ENCODE results near the gene ZNF560.
A peak's percentile ranks its signal among the peaks of the same experiment; 100 is the strongest.

The ZNF560 gene

GRCh38 chr19:9500796-9501195 lies 2.4 kb upstream of the ZNF560 start:
- Histone ChIP-seq H3K4me3 (ENCODE audit: low read length) (no peak overlapping the region), H3K9me3 (replicated peaks; ENCODE audit: low read length) (no peaks in the 10 kb centered on the region), H3K36me3 (ENCODE audit: insufficient read depth, low read length) (no peaks in the 10 kb centered on the region), H3K9ac (ENCODE audit: low read depth, low read length) (no peak overlapping the region), H3K27me3 (ENCODE audit: control insufficient read depth, insufficient read depth, low read length) (no peaks in the 10 kb centered on the region), H3K4me1 (ENCODE audit: control insufficient read depth, insufficient read depth, low read length) (no peaks in the 10 kb centered on the region), H3K4me2 (ENCODE audit: low read length) (no peak overlapping the region)

GRCh38 chr19:9494096-9494495 lies 4.3 kb downstream of the ZNF560 start:
- H3K36me3 ChIP-seq (ENCODE audit: insufficient read depth, low read length) = no peaks in the 10 kb centered on the region
- no peak overlapping the region for H3K4me2 ChIP-seq (ENCODE audit: low read length)
- no peaks in the 10 kb centered on the region for H3K27me3 ChIP-seq (ENCODE audit: control insufficient read depth, insufficient read depth, low read length)
- peaks cover 2% of the 10 kb centered on the region for H3K9me3 ChIP-seq (replicated peaks; ENCODE audit: low read length)
- no peak overlapping the region for H3K4me3 ChIP-seq (ENCODE audit: low read length)
- no peak overlapping the region for H3K9ac ChIP-seq (ENCODE audit: low read depth, low read length)
- no peaks in the 10 kb centered on the region for H3K4me1 ChIP-seq (ENCODE audit: control insufficient read depth, insufficient read depth, low read length)

- Histone ChIP-seq H3K4me3 (ENCODE audit: low read length) (no peak overlapping the region), H3K4me1 (ENCODE audit: control insufficient read depth, insufficient read depth, low read length) (no peaks in the 10 kb centered on the region), H3K4me2 (ENCODE audit: low read length) (no peak overlapping the region), H3K36me3 (ENCODE audit: insufficient read depth, low read length) (no peaks in the 10 kb centered on the region), H3K27me3 (ENCODE audit: control insufficient read depth, insufficient read depth, low read length) (no peaks in the 10 kb centered on the region), H3K9me3 (replicated peaks; ENCODE audit: low read length) (peaks cover 9% of the 10 kb centered on the region), H3K9ac (ENCODE audit: low read depth, low read length) (no peak overlapping the region)
Measured at GRCh38 chr19:9487016-9487415, 11.4 kb downstream of the ZNF560 start.

- H3K9me3 ChIP-seq (replicated peaks; ENCODE audit: low read length) = peaks cover 9% of the 10 kb centered on the region
Measured at GRCh38 chr19:9485140-9485539, 13.3 kb downstream of the ZNF560 start.

GRCh38 chr19:9474975-9475374 lies 23.4 kb downstream of the ZNF560 start:
- no peak overlapping the region for H3K4me3 ChIP-seq (ENCODE audit: low read length)
- peaks cover 7% of the 10 kb centered on the region for H3K9me3 ChIP-seq (replicated peaks; ENCODE audit: low read length)

More at GRCh38 chr19:9485140-9485539, 13.3 kb downstream of the ZNF560 start:
- H3K27me3 ChIP-seq (ENCODE audit: control insufficient read depth, insufficient read depth, low read length) = no peaks in the 10 kb centered on the region
- H3K9ac ChIP-seq (ENCODE audit: low read depth, low read length) = no peak overlapping the region
- no peaks in the 10 kb centered on the region for H3K4me1 ChIP-seq (ENCODE audit: control insufficient read depth, insufficient read depth, low read length)
- no peak overlapping the region for H3K4me3 ChIP-seq (ENCODE audit: low read length)
- no peak overlapping the region for H3K4me2 ChIP-seq (ENCODE audit: low read length)
- H3K36me3 ChIP-seq (ENCODE audit: insufficient read depth, low read length) = no peaks in the 10 kb centered on the region

GRCh38 chr19:9467161-9467560 lies 31.3 kb downstream of the ZNF560 start:
- no peaks in the 10 kb centered on the region for H3K4me1 ChIP-seq (ENCODE audit: control insufficient read depth, insufficient read depth, low read length)
- H3K9me3 ChIP-seq (replicated peaks; ENCODE audit: low read length) = peaks cover 36% of the 10 kb centered on the region
- H3K27me3 ChIP-seq (ENCODE audit: control insufficient read depth, insufficient read depth, low read length) = no peaks in the 10 kb centered on the region
- no peak overlapping the region for H3K9ac ChIP-seq (ENCODE audit: low read depth, low read length)
- H3K36me3 ChIP-seq (ENCODE audit: insufficient read depth, low read length) = peaks cover 6% of the 10 kb centered on the region
- H3K4me3 ChIP-seq (ENCODE audit: low read length) = no peak overlapping the region
- H3K4me2 ChIP-seq (ENCODE audit: low read length) = no peak overlapping the region

More at GRCh38 chr19:9474975-9475374, 23.4 kb downstream of the ZNF560 start:
- Histone ChIP-seq H3K4me2 (ENCODE audit: low read length) (no peak overlapping the region), H3K4me1 (ENCODE audit: control insufficient read depth, insufficient read depth, low read length) (no peaks in the 10 kb centered on the region), H3K9ac (ENCODE audit: low read depth, low read length) (no peak overlapping the region), H3K27me3 (ENCODE audit: control insufficient read depth, insufficient read depth, low read length) (no peaks in the 10 kb centered on the region), H3K36me3 (ENCODE audit: insufficient read depth, low read length) (no peaks in the 10 kb centered on the region)

- H3K4me2 ChIP-seq (ENCODE audit: low read length) = no peak overlapping the region
- no peak overlapping the region for H3K4me3 ChIP-seq (ENCODE audit: low read length)
- H3K27me3 ChIP-seq (ENCODE audit: control insufficient read depth, insufficient read depth, low read length) = no peaks in the 10 kb centered on the region
- H3K9me3 ChIP-seq (replicated peaks; ENCODE audit: low read length) = peaks cover 6% of the 10 kb centered on the region
- H3K9ac ChIP-seq (ENCODE audit: low read depth, low read length) = no peak overlapping the region
- no peaks in the 10 kb centered on the region for H3K4me1 ChIP-seq (ENCODE audit: control insufficient read depth, insufficient read depth, low read length)
- H3K36me3 ChIP-seq (ENCODE audit: insufficient read depth, low read length) = peaks cover 3% of the 10 kb centered on the region
Measured at GRCh38 chr19:9461938-9462337, 36.5 kb downstream of the ZNF560 start.

- H3K4me2 ChIP-seq (ENCODE audit: low read length) = no peak overlapping the region
- H3K9ac ChIP-seq (ENCODE audit: low read depth, low read length) = no peak overlapping the region
- H3K9me3 ChIP-seq (replicated peaks; ENCODE audit: low read length) = peaks cover 13% of the 10 kb centered on the region
- H3K27me3 ChIP-seq (ENCODE audit: control insufficient read depth, insufficient read depth, low read length) = no peaks in the 10 kb centered on the region
- H3K36me3 ChIP-seq (ENCODE audit: insufficient read depth, low read length) = no peaks in the 10 kb centered on the region
- H3K4me3 ChIP-seq (ENCODE audit: low read length) = no peak overlapping the region
- no peaks in the 10 kb centered on the region for H3K4me1 ChIP-seq (ENCODE audit: control insufficient read depth, insufficient read depth, low read length)
Measured at GRCh38 chr19:9456018-9456689, 42.3 kb downstream of the ZNF560 start.

GRCh38 chr19:9453953-9454352 lies 44.5 kb downstream of the ZNF560 start:
- Histone ChIP-seq H3K4me2 (ENCODE audit: low read length) (no peak overlapping the region), H3K9ac (ENCODE audit: low read depth, low read length) (no peak overlapping the region), H3K4me1 (ENCODE audit: control insufficient read depth, insufficient read depth, low read length) (no peaks in the 10 kb centered on the region), H3K36me3 (ENCODE audit: insufficient read depth, low read length) (no peaks in the 10 kb centered on the region), H3K4me3 (ENCODE audit: low read length) (no peak overlapping the region), H3K9me3 (replicated peaks; ENCODE audit: low read length) (peaks cover 14% of the 10 kb centered on the region), H3K27me3 (ENCODE audit: control insufficient read depth, insufficient read depth, low read length) (no peaks in the 10 kb centered on the region)

GRCh38 chr19:9445037-9445436 lies 53.4 kb downstream of the ZNF560 start:
- Histone ChIP-seq H3K9ac (ENCODE audit: low read depth, low read length) (no peak overlapping the region), H3K36me3 (ENCODE audit: insufficient read depth, low read length) (no peaks in the 10 kb centered on the region), H3K4me1 (ENCODE audit: control insufficient read depth, insufficient read depth, low read length) (no peaks in the 10 kb centered on the region), H3K27me3 (ENCODE audit: control insufficient read depth, insufficient read depth, low read length) (no peaks in the 10 kb centered on the region), H3K4me3 (ENCODE audit: low read length) (no peak overlapping the region), H3K9me3 (replicated peaks; ENCODE audit: low read length) (peaks cover 28% of the 10 kb centered on the region), H3K4me2 (ENCODE audit: low read length) (no peak overlapping the region)

- Histone ChIP-seq H3K9ac (ENCODE audit: low read depth, low read length) (peak overlapping the region; percentile 93), H3K36me3 (ENCODE audit: insufficient read depth, low read length) (peaks cover 18% of the 10 kb centered on the region), H3K27me3 (ENCODE audit: control insufficient read depth, insufficient read depth, low read length) (no peaks in the 10 kb centered on the region), H3K9me3 (replicated peaks; ENCODE audit: low read length) (no peaks in the 10 kb centered on the region), H3K4me2 (ENCODE audit: low read length) (peak overlapping the region; percentile 95), H3K4me3 (ENCODE audit: low read length) (peak overlapping the region; percentile 93), H3K4me1 (ENCODE audit: control insufficient read depth, insufficient read depth, low read length) (peaks cover 10% of the 10 kb centered on the region)
Measured at GRCh38 chr19:9436358-9436757, 62.1 kb downstream of the ZNF560 start.

All from skeletal muscle satellite cell (primary cell).